Stimulated activated CD8-positive, alpha-beta memory T cell treated with anti-CD3 and anti-CD28 coated beads, Interleukin-12 subunit alpha, Interleukin-12 subunit beta, amount 100 ng/mL, for 24 hours (primary cell): ENCODE measurements around the gene RAPGEF4.
"Not testable (repeated sequence)": the region's sequence is repeated elsewhere in the genome, so short reads cannot be mapped to it uniquely, and the experiment has no call there.

Experiments
- DNase-seq: peaks from one replicate; pipeline ENCODE4 v3.0.0-alpha.2; 2020; ENCODE audit errors: extremely low read depth

Gene RAPGEF4

DNA sequence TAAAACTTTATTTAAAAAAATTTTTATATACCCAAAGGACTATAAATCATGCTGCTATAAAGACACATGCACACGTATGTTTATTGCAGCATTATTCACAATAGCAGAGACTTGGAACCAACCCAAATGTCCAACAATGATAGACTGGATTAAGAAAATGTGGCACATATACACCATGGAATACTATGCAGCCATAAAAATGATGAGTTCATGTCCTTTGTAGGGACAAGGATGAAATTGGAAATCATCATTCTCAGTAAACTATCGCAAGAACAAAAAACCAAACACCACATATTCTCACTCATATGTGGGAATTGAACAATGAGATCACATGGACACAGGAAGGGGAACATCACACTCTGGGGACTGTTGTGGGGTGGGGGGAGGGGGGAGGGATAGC, 358.0 kb downstream of the RAPGEF4 start:
- DNase-seq: not testable (repeated sequence)

DNA sequence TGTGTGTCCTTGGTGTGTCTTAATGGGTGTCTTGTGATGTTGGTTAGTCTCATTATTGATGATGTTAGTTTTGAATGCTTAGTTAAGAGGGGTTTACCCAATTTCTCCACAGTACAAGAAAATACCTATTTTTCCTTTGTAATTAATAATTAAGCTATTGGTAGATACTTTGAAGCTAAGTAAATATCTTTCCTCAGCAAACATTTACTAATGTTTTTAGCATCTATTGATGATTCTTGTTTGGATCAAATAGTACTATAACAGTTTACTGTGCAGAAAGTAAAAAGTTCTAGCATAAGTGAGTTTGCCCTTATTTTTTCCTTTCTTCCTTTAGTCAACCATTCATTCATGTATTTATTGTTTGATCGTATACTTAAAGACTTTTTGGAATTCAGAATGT, 359.1 kb downstream of the RAPGEF4 start:
- no peak for DNase-seq

DNA sequence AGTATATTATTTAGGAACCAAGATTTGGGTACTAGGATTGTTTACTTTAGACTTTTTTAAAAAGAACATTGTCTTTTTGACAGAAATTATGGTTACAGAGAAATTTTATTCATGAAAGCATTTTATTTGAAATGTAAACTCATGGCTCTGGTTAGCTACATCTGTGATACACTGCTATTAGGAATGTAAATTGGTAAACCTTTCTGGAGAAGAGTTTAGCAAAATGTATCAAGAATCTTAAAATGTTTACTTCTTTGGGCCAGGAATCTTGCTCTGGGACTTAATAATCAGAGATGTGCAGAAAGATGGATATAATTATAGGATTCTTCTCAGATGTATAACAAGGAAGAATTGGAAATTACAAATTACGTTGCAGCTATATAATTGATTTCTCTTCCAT, 359.7 kb downstream of the RAPGEF4 start:
- no peak for DNase-seq

DNA sequence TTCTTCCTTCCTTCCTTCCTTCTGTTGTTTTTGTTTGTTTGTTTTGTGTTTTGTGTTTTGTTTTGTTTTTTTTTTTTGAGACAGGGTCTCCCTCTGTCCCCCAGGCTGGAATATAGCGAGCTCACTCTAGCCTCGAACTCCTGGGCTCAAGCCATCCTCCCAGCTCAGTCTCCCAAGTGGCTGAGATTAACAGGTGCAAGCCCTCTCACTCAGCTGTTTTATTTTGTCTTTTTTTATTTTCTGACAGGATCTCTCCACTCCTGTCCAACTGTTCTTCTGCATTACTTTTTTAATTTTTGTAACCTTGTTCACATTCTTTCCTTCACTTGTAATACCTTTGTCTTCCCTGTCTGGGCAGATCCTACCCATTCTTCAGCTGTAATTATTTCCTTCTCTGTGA, 363.6 kb downstream of the RAPGEF4 start:
- no peak for DNase-seq

DNA sequence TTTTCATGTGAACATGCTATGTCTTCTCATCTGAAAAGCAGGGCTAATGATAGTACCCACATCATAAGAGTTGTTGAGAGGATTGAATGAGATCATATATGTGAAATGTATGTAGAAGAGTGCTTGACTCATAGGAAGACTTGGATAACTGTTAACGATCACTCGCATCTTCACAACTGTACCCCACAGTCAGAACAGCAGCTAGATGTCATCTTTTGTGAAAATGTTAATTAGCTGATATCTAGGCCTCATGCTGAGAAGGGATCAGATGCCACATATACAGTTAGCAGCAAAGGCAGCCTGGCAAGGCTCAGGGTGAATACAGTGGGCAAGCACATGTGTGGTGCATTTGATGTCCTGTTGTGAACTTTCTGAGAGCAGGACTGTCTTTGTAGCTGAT, 364.2 kb downstream of the RAPGEF4 start:
- no peak for DNase-seq

DNA sequence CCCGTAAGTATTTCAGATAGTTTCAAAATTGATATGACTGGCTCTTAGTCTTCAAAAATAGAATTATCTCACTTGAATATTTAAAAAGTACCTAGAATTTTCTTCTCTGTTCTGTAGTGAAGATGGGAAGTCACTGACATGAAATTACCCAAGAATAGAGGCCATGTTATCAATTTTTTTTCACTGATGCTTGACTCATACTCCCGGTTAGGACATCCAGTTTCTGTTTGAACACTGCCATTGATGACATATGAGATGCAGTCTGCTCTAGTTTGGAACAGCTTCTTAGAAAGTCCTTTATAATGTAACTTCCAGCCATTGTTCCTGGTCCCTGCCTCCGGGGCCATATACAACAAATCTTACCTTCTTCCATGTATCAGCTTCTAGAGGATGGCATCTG, 366.0 kb downstream of the RAPGEF4 start:
- DNase-seq: no peak
